Measurements from ENCODE around the gene ACHE.

Gene ACHE

GRCh38 chr7:100896732-100897608 lies 1.3 kb upstream of the ACHE start:
- peaks cover 6% of the 10 kb centered on the region; the same call in 1 of the 2 replicates for H3K4me1 ChIP-seq (ENCODE audit: control insufficient read depth, insufficient read depth, low read length)
- no peaks in the 10 kb centered on the region for H3K36me3 ChIP-seq (ENCODE audit: control insufficient read depth, insufficient read depth, low read length)
- H3K9me3 ChIP-seq (ENCODE audit: control insufficient read depth, insufficient read depth, low read length) = no peaks in the 10 kb centered on the region
- peak overlapping the region; percentile 43; the same call in 1 of the 2 replicates for H3K4me3 ChIP-seq (ENCODE audit: low read depth, low read length)
- no peak overlapping the region for H3K27ac ChIP-seq (ENCODE audit: low read depth, low read length)
- H3K9ac ChIP-seq (ENCODE audit: low read depth, low read length) = no peak overlapping the region
- peaks cover 15% of the 10 kb centered on the region for H3K27me3 ChIP-seq (ENCODE audit: control insufficient read depth, insufficient read depth, low read length)

GRCh38 chr7:100895956-100896731 lies 456 bp upstream of the ACHE start:
- Histone ChIP-seq H3K4me3 (ENCODE audit: low read depth, low read length) (peak overlapping the region; percentile 43), H3K27me3 (ENCODE audit: control insufficient read depth, insufficient read depth, low read length) (peaks cover 15% of the 10 kb centered on the region), H3K27ac (ENCODE audit: low read depth, low read length) (no peak overlapping the region), H3K9me3 (ENCODE audit: control insufficient read depth, insufficient read depth, low read length) (no peaks in the 10 kb centered on the region), H3K4me1 (ENCODE audit: control insufficient read depth, insufficient read depth, low read length) (peaks cover 6% of the 10 kb centered on the region; the same call in 1 of the 2 replicates), H3K9ac (ENCODE audit: low read depth, low read length) (no peak overlapping the region), H3K36me3 (ENCODE audit: control insufficient read depth, insufficient read depth, low read length) (no peaks in the 10 kb centered on the region)

GRCh38 chr7:100894860-100895700 lies 608 bp downstream of the ACHE start:
- H3K4me3 ChIP-seq (ENCODE audit: low read depth, low read length) = peak overlapping the region; percentile 62
- H3K9ac ChIP-seq (ENCODE audit: low read depth, low read length) = no peak overlapping the region

GRCh38 chr7:100893910-100894721 lies 1.6 kb downstream of the ACHE start:
- H3K27me3 ChIP-seq (ENCODE audit: control insufficient read depth, insufficient read depth, low read length) = peaks cover 15% of the 10 kb centered on the region
- peaks cover 6% of the 10 kb centered on the region; the same call in 1 of the 2 replicates for H3K4me1 ChIP-seq (ENCODE audit: control insufficient read depth, insufficient read depth, low read length)

More at GRCh38 chr7:100894860-100895700, 608 bp downstream of the ACHE start:
- Histone ChIP-seq H3K9me3 (ENCODE audit: control insufficient read depth, insufficient read depth, low read length) (no peaks in the 10 kb centered on the region), H3K4me1 (ENCODE audit: control insufficient read depth, insufficient read depth, low read length) (peaks cover 6% of the 10 kb centered on the region; the same call in 1 of the 2 replicates), H3K27ac (ENCODE audit: low read depth, low read length) (no peak overlapping the region), H3K27me3 (ENCODE audit: control insufficient read depth, insufficient read depth, low read length) (peaks cover 15% of the 10 kb centered on the region), H3K36me3 (ENCODE audit: control insufficient read depth, insufficient read depth, low read length) (no peaks in the 10 kb centered on the region)

GRCh38 chr7:100893318-100893895 lies 2.3 kb downstream of the ACHE start:
- Histone ChIP-seq H3K4me3 (ENCODE audit: low read depth, low read length) (no peak overlapping the region), H3K27ac (ENCODE audit: low read depth, low read length) (no peak overlapping the region), H3K27me3 (ENCODE audit: control insufficient read depth, insufficient read depth, low read length) (peaks cover 15% of the 10 kb centered on the region), H3K9me3 (ENCODE audit: control insufficient read depth, insufficient read depth, low read length) (no peaks in the 10 kb centered on the region), H3K9ac (ENCODE audit: low read depth, low read length) (no peak overlapping the region), H3K36me3 (ENCODE audit: control insufficient read depth, insufficient read depth, low read length) (peaks cover 4% of the 10 kb centered on the region), H3K4me1 (ENCODE audit: control insufficient read depth, insufficient read depth, low read length) (peaks cover 6% of the 10 kb centered on the region; the same call in 1 of the 2 replicates)

More at GRCh38 chr7:100893910-100894721, 1.6 kb downstream of the ACHE start:
- no peak overlapping the region for H3K27ac ChIP-seq (ENCODE audit: low read depth, low read length)
- H3K36me3 ChIP-seq (ENCODE audit: control insufficient read depth, insufficient read depth, low read length) = no peaks in the 10 kb centered on the region
- peak overlapping the region; percentile 62; the same call in 1 of the 2 replicates for H3K4me3 ChIP-seq (ENCODE audit: low read depth, low read length)
- no peaks in the 10 kb centered on the region for H3K9me3 ChIP-seq (ENCODE audit: control insufficient read depth, insufficient read depth, low read length)
- no peak overlapping the region for H3K9ac ChIP-seq (ENCODE audit: low read depth, low read length)

- peaks cover 12% of the 10 kb centered on the region for H3K36me3 ChIP-seq (ENCODE audit: control insufficient read depth, insufficient read depth, low read length)
- H3K9me3 ChIP-seq (ENCODE audit: control insufficient read depth, insufficient read depth, low read length) = no peaks in the 10 kb centered on the region
- H3K4me3 ChIP-seq (ENCODE audit: low read depth, low read length) = no peak overlapping the region
- peaks cover 6% of the 10 kb centered on the region; the same call in 1 of the 2 replicates for H3K4me1 ChIP-seq (ENCODE audit: control insufficient read depth, insufficient read depth, low read length)
- H3K27ac ChIP-seq (ENCODE audit: low read depth, low read length) = no peak overlapping the region
- H3K9ac ChIP-seq (ENCODE audit: low read depth, low read length) = no peak overlapping the region
- peaks cover 15% of the 10 kb centered on the region for H3K27me3 ChIP-seq (ENCODE audit: control insufficient read depth, insufficient read depth, low read length)
These were observed 3.0 kb downstream of the ACHE start for GRCh38 chr7:100892364-100893317.

- peaks cover 21% of the 10 kb centered on the region for H3K36me3 ChIP-seq (ENCODE audit: control insufficient read depth, insufficient read depth, low read length)
- H3K27ac ChIP-seq (ENCODE audit: low read depth, low read length) = peak overlapping the region; percentile 96
- no peaks in the 10 kb centered on the region for H3K9me3 ChIP-seq (ENCODE audit: control insufficient read depth, insufficient read depth, low read length)
- H3K9ac ChIP-seq (ENCODE audit: low read depth, low read length) = no peak overlapping the region
- peaks cover 14% of the 10 kb centered on the region for H3K27me3 ChIP-seq (ENCODE audit: control insufficient read depth, insufficient read depth, low read length)
- H3K4me3 ChIP-seq (ENCODE audit: low read depth, low read length) = peak overlapping the region; percentile 66
- peaks cover 6% of the 10 kb centered on the region; the same call in 1 of the 2 replicates for H3K4me1 ChIP-seq (ENCODE audit: control insufficient read depth, insufficient read depth, low read length)
These were observed 4.0 kb downstream of the ACHE start for GRCh38 chr7:100891568-100892247.

GRCh38 chr7:100890653-100891567 lies 4.8 kb downstream of the ACHE start:
- peak overlapping the region; percentile 96 for H3K27ac ChIP-seq (ENCODE audit: low read depth, low read length)
- H3K4me3 ChIP-seq (ENCODE audit: low read depth, low read length) = peak overlapping the region; percentile 66
- peaks cover 29% of the 10 kb centered on the region for H3K36me3 ChIP-seq (ENCODE audit: control insufficient read depth, insufficient read depth, low read length)
- H3K27me3 ChIP-seq (ENCODE audit: control insufficient read depth, insufficient read depth, low read length) = peaks cover 6% of the 10 kb centered on the region
- peaks cover under 1% of the 10 kb centered on the region; the same call in 1 of the 2 replicates for H3K4me1 ChIP-seq (ENCODE audit: control insufficient read depth, insufficient read depth, low read length)
- H3K9ac ChIP-seq (ENCODE audit: low read depth, low read length) = peak overlapping the region; percentile 65
- H3K9me3 ChIP-seq (ENCODE audit: control insufficient read depth, insufficient read depth, low read length) = no peaks in the 10 kb centered on the region
